ENCODE data around the gene ENOSF1.

ENOSF1 gene

GRCh38 chr18:676736-677135 is 35.7 kb downstream of the ENOSF1 start:
- H3K27ac ChIP-seq: no peak overlapping the region
- H3K79me2 ChIP-seq: no peaks in the 10 kb centered on the region
- H3K36me3 ChIP-seq (ENCODE audit: control insufficient read depth, insufficient read depth, low read length): no peaks in the 10 kb centered on the region
- no peak overlapping the region for H2AFZ ChIP-seq
- no peak for TF ChIP-seq CTCF (IDR thresholded peaks at IDR 0.05)
- H3K4me3 ChIP-seq (ENCODE audit: low read depth, low read length): no peak overlapping the region
- no peak overlapping the region for H3K9ac ChIP-seq
- no peaks in the 10 kb centered on the region for H3K9me3 ChIP-seq (ENCODE audit: control insufficient read depth, low read length)
- H3K4me1 ChIP-seq: no peaks in the 10 kb centered on the region
- no peak overlapping the region for H3K4me2 ChIP-seq (ENCODE audit: low read length)
- H3K27me3 ChIP-seq (ENCODE audit: control insufficient read depth, insufficient read depth, low read length): no peaks in the 10 kb centered on the region

GRCh38 chr18:676069-676468 is 36.4 kb downstream of the ENOSF1 start:
- Histone ChIP-seq H3K4me2 (ENCODE audit: low read length) (no peak overlapping the region), H3K79me2 (no peaks in the 10 kb centered on the region), H2AFZ (no peak overlapping the region), H3K36me3 (ENCODE audit: control insufficient read depth, insufficient read depth, low read length) (no peaks in the 10 kb centered on the region), H3K9ac (no peak overlapping the region), H3K27me3 (ENCODE audit: control insufficient read depth, insufficient read depth, low read length) (no peaks in the 10 kb centered on the region), H3K27ac (no peak overlapping the region), H3K4me3 (ENCODE audit: low read depth, low read length) (no peak overlapping the region), H3K9me3 (ENCODE audit: control insufficient read depth, low read length) (no peaks in the 10 kb centered on the region), H3K4me1 (no peaks in the 10 kb centered on the region)
- no peak for TF ChIP-seq CTCF (IDR thresholded peaks at IDR 0.05)

GRCh38 chr18:675307-675706 is 37.1 kb downstream of the ENOSF1 start:
- no peak overlapping the region for H3K27ac ChIP-seq
- no peak overlapping the region for H3K4me2 ChIP-seq (ENCODE audit: low read length)
- H2AFZ ChIP-seq: no peak overlapping the region
- no peak overlapping the region for H3K9ac ChIP-seq
- no peaks in the 10 kb centered on the region for H3K79me2 ChIP-seq
- H3K9me3 ChIP-seq (ENCODE audit: control insufficient read depth, low read length): no peaks in the 10 kb centered on the region
- H3K36me3 ChIP-seq (ENCODE audit: control insufficient read depth, insufficient read depth, low read length): no peaks in the 10 kb centered on the region
- no peak for TF ChIP-seq CTCF (IDR thresholded peaks at IDR 0.05)
- H3K27me3 ChIP-seq (ENCODE audit: control insufficient read depth, insufficient read depth, low read length): no peaks in the 10 kb centered on the region
- no peak overlapping the region for H3K4me3 ChIP-seq (ENCODE audit: low read depth, low read length)
- no peaks in the 10 kb centered on the region for H3K4me1 ChIP-seq

GRCh38 chr18:673769-674168 is 38.7 kb downstream of the ENOSF1 start:
- Histone ChIP-seq H3K4me1 (no peaks in the 10 kb centered on the region), H3K27me3 (ENCODE audit: control insufficient read depth, insufficient read depth, low read length) (no peaks in the 10 kb centered on the region), H3K4me3 (ENCODE audit: low read depth, low read length) (no peak overlapping the region), H3K4me2 (ENCODE audit: low read length) (no peak overlapping the region), H3K79me2 (no peaks in the 10 kb centered on the region), H2AFZ (no peak overlapping the region), H3K27ac (no peak overlapping the region), H3K36me3 (ENCODE audit: control insufficient read depth, insufficient read depth, low read length) (no peaks in the 10 kb centered on the region), H3K9ac (no peak overlapping the region), H3K9me3 (ENCODE audit: control insufficient read depth, low read length) (no peaks in the 10 kb centered on the region)
- TF ChIP-seq CTCF (IDR thresholded peaks at IDR 0.05): no peak

GRCh38 chr18:673317-673716 is 39.1 kb downstream of the ENOSF1 start:
- H3K9ac ChIP-seq: no peak overlapping the region
- no peaks in the 10 kb centered on the region for H3K36me3 ChIP-seq (ENCODE audit: control insufficient read depth, insufficient read depth, low read length)
- no peaks in the 10 kb centered on the region for H3K27me3 ChIP-seq (ENCODE audit: control insufficient read depth, insufficient read depth, low read length)
- TF ChIP-seq CTCF (IDR thresholded peaks at IDR 0.05): no peak
- H3K79me2 ChIP-seq: no peaks in the 10 kb centered on the region
- H3K4me2 ChIP-seq (ENCODE audit: low read length): no peak overlapping the region
- no peak overlapping the region for H3K27ac ChIP-seq
- H2AFZ ChIP-seq: no peak overlapping the region
- no peaks in the 10 kb centered on the region for H3K4me1 ChIP-seq
- H3K9me3 ChIP-seq (ENCODE audit: control insufficient read depth, low read length): no peaks in the 10 kb centered on the region
- no peak overlapping the region for H3K4me3 ChIP-seq (ENCODE audit: low read depth, low read length)

Measured in parathyroid adenoma (tissue), 2 donors.